MM.1S (cell line): ENCODE data around the gene TMPRSS13.

Source experiments
- EZH2 ChIP-seq: fragments of 300-600 bp; sonication (generic); optimal IDR thresholded peaks from 2 replicates; pipeline ENCODE3; 2017; ENCODE audit warnings: low read depth, mild to moderate bottlenecking, antibody characterized with exemption, low read length, mixed read lengths
- EZH2phosphoT487 ChIP-seq: fragments of 300-600 bp; sonication (generic); IDR thresholded peaks from 2 replicates; pipeline ENCODE4 v1.6.1; 2018; ENCODE audit warnings: antibody characterized with exemption, low read length
- TF ChIP-seq, protein P1 (sequence below): fragments of 300-600 bp; sonication (generic); IDR thresholded peaks from 2 replicates; pipeline ENCODE4 v1.5.1; 2016; ENCODE audit warnings: antibody characterized with exemption, low read length, mixed read lengths

DNA sequence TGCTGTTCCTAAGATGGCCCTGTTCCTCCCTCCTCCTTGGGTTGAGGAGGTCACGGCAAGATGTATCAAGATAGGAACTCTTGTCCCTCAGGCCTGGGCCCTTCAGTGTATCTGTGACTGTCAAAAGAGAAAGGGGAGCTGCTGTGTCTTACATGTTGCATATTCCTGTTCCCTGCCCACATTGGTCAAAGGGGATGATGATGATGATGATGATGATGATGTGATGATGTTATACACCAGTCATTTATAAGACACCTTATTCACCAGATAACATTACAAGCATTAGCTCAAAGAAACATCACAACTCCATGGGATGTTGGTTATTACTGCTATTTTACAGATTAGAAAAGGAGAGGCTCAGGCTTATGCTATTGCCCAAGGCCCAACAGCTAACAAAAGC lies 66.4 kb downstream of the TMPRSS13 start:
- TF ChIP-seq, protein P1, sequence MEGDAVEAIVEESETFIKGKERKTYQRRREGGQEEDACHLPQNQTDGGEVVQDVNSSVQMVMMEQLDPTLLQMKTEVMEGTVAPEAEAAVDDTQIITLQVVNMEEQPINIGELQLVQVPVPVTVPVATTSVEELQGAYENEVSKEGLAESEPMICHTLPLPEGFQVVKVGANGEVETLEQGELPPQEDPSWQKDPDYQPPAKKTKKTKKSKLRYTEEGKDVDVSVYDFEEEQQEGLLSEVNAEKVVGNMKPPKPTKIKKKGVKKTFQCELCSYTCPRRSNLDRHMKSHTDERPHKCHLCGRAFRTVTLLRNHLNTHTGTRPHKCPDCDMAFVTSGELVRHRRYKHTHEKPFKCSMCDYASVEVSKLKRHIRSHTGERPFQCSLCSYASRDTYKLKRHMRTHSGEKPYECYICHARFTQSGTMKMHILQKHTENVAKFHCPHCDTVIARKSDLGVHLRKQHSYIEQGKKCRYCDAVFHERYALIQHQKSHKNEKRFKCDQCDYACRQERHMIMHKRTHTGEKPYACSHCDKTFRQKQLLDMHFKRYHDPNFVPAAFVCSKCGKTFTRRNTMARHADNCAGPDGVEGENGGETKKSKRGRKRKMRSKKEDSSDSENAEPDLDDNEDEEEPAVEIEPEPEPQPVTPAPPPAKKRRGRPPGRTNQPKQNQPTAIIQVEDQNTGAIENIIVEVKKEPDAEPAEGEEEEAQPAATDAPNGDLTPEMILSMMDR, result no peak
- TF ChIP-seq EZH2, result no peak
- no peak for TF ChIP-seq EZH2phosphoT487
